Heart left ventricle (tissue), 16 donors: Measurements from ENCODE around the gene EOGT. TPM values are rescaled to one million over a fixed set of nuclear protein-coding genes. Genes with fewer than 3 reads are reported as not detected.
A peak's percentile ranks its signal among the peaks of the same experiment; 100 is the strongest.

Experiments
- ATAC-seq, 4 donors: fragments of 200-7000 bp; cut with Tn5 transposase; one replicate each; pipeline ENCODE4 v1.9.1; 2020 to 2022; ENCODE audit warnings: moderate library complexity in 4 of 4, mild to moderate bottlenecking in 3 of 4, moderate number of reproducible peaks in 1 of 4
- DNase-seq, 5 donors: peaks; one replicate each; pipeline ENCODE4 v3.0.0-alpha.2; 2020
- H3K27ac ChIP-seq, 12 donors: fragments of 200-600 bp; sonication (generic) in 4 of 12; one replicate each; pipeline versions ENCODE4 v1.5.0 to v1.8.0; 2016 to 2022; ENCODE audit warnings: mild to moderate bottlenecking in 2 of 12
- H3K27me3 ChIP-seq, 9 donors: fragments of 200-600 bp; sonication (generic) in 2 of 9; one replicate each; pipeline versions ENCODE4 v1.5.1 to v1.8.0; 2016 to 2022; ENCODE audit warnings: mild to moderate bottlenecking in 3 of 9
- H3K36me3 ChIP-seq, 9 donors: fragments of 200-600 bp; sonication (generic) in 2 of 9; one replicate each; pipeline versions ENCODE4 v1.5.0 to v1.8.0; 2018 to 2022; ENCODE audit warnings: mild to moderate bottlenecking in 2 of 9
- H3K4me1 ChIP-seq, 12 donors: fragments of 200-600 bp; sonication (generic) in 4 of 12; one replicate each; pipeline versions ENCODE4 v1.5.0 to v1.8.0; 2016 to 2022; ENCODE audit warnings: mild to moderate bottlenecking in 3 of 12
- H3K4me3 ChIP-seq, 12 donors: fragments of 200-600 bp; sonication (generic) in 4 of 12; one replicate each; pipeline versions ENCODE4 v1.5.0 to v1.8.0; 2017 to 2022; ENCODE audit warnings: mild to moderate bottlenecking in 9 of 12, moderate library complexity in 4 of 12
- H3K9me3 ChIP-seq, 12 donors: fragments of 200-600 bp; sonication (generic) in 4 of 12; one replicate each; pipeline versions ENCODE4 v1.5.0 to v1.8.0; 2016 to 2022; ENCODE audit warnings: mild to moderate bottlenecking in 1 of 12
- POLR2A ChIP-seq, 2 donors: fragments of 450-650 bp; IDR thresholded peaks; one replicate each; pipeline ENCODE4 v1.6.1; 2017; ENCODE audit warnings: antibody characterized with exemption in 2 of 2, mild to moderate bottlenecking in 2 of 2, moderate library complexity in 2 of 2
- WGBS, 4 donors: extraction: QIAGEN DNeasy Blood & Tissue Kit in 2 of 4; methylation state at CpG; one replicate each; pipeline versions ENCODE4 v1.1.5 to v1.1.7; 2013 to 2018; 5-methylcytosine and 5-hydroxymethylcytosine counted together
- intact Hi-C, 10 donors: fragments of 100-400 bp; cut with DNase I; formaldehyde crosslinking; loops; one replicate each; pipeline versions ENCODE4 v1.11.1 to v1.14.2; 2022
- polyA plus RNA-seq, 2 donors: library from polyadenylated mRNA; stranded (reverse); fragments of 200-250 nt; gene quantifications; one replicate each; pipeline ENCODE4 v1.2.3, GENCODE V29; 2013
- total RNA-seq, 9 donors: library from RNA; depleted of rRNA in 2 of 9; stranded (reverse); fragments of >200 nt in 2 of 9; fragmentation: NEBNext Ultra II Directional in 3 of 9; extraction: Animal tissue kit (Norgen Biotek cat#: 25700) in 3 of 9; gene quantifications; one replicate each; pipeline versions ENCODE4 v1.1.0 to v1.2.4, GENCODE V29; 2016 to 2023
- TF ChIP-seq, protein P1 (sequence below), 12 donors: fragments of 200-600 bp; sonication (generic) in 4 of 12; IDR thresholded peaks; one replicate each; pipeline versions ENCODE4 v1.5.0 to v1.8.0; 2018 to 2022; ENCODE audit warnings: antibody characterized with exemption in 12 of 12, mild to moderate bottlenecking in 5 of 12
- donor health status: ischemic (EF 13 %, LVEDD 7.1; RV severe dilation, severe dysfunction).
- donor health status: healthy with polysubstance abuse.
- donor health status: DM: no; HTN: yes; CAD: no.
- donor health status: DM: no; HTN: no; CAD: no.
- donor health status: ischemic (EF 25% LVEDD 6.9; RV normal size, moderate dysfunction).
- donor health status: ischemic (EF 25% LVEDD 5.7; RV mildly dilated, moderate dysfunction).
- donor health status: healthy.
- donor health status: DM: yes; HTN: yes; CAD: no.
- donor health status: ischemic (EF 35%, LVEDD 5.7; RV mildly dilated, moderate dysfunction).
- donor health status: nonischemic (EF 11% LVEDD 7.7; RV severe dilation, severe dysfunction).
- donor health status: DM: yes; HTN: yes; CAD: no.
- donor health status: PGD.
- donor health status: ischemic (EF 29% LVEDD 5.4; RV normal size, mild dysfunction).
- donor health status: nonischemic (EF 23%, LVEDD 6.1; RV moderate dilation, normal function).

The EOGT gene
- total and polyA plus RNA-seq, 11 donors: 13.4 to 53.1 (median 33.9) TPM

DNA sequence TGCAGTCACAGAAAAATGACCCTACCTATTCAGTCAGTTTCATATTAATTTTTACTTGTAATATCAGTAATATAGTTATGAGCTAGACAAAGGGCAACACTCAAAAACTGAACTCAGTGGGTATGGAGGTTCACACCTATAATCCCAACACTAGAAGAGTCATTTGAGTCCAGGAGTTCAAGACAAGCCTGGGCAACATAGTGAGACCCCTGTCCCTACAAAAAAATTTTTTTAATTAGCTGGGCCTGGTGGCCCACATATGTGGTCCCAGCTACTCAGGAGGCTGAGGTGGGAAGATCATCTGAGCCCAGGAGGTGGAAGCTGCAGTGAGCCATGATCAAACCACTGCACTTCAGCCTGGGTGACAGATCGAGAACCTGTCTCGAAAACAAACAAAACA, 35.5 kb upstream of the EOGT start:
- Histone ChIP-seq H3K4me1 (peaks cover 0 to 47% (median 32%) of the 10 kb centered on the region in 12 donors), H3K36me3 (peaks cover 0 to 63% (median 48%) of the 10 kb centered on the region in 9 donors), H3K27ac (no peak overlapping the region), H3K9me3 (no peaks in the 10 kb centered on the region), H3K27me3 (no peaks in the 10 kb centered on the region), H3K4me3 (no peak overlapping the region)
- DNase-seq: no peak
- no peak for ATAC-seq
- intact Hi-C loops: no loop called here
- WGBS, 4 donors: 98 to 100% (median 98%) methylated on average over 2 of the region's 2 CpGs
- TF ChIP-seq, protein P1, sequence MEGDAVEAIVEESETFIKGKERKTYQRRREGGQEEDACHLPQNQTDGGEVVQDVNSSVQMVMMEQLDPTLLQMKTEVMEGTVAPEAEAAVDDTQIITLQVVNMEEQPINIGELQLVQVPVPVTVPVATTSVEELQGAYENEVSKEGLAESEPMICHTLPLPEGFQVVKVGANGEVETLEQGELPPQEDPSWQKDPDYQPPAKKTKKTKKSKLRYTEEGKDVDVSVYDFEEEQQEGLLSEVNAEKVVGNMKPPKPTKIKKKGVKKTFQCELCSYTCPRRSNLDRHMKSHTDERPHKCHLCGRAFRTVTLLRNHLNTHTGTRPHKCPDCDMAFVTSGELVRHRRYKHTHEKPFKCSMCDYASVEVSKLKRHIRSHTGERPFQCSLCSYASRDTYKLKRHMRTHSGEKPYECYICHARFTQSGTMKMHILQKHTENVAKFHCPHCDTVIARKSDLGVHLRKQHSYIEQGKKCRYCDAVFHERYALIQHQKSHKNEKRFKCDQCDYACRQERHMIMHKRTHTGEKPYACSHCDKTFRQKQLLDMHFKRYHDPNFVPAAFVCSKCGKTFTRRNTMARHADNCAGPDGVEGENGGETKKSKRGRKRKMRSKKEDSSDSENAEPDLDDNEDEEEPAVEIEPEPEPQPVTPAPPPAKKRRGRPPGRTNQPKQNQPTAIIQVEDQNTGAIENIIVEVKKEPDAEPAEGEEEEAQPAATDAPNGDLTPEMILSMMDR (IDR thresholded peaks at IDR 0.05): no peak
- no peak for TF ChIP-seq POLR2A (IDR thresholded peaks at IDR 0.05)

DNA sequence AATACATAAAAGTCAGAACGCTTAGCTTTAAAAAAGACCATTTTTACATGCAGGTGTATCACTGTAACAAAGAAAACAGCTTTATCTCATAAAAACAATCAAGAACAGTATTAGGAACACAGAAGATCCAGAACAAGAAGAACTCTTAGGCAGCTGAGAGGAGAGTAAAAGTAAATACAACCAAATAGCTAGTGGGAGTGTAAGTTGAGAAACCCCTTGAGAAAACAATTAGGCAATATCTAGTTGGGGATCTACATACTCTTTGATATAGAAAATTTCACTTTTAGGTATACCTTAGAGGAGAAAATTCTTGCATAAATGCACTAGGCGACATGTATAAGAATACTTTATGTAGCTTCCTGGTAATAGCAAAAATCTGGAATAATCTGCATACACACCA, 31.1 kb upstream of the EOGT start:
- ATAC-seq: no peak

DNA sequence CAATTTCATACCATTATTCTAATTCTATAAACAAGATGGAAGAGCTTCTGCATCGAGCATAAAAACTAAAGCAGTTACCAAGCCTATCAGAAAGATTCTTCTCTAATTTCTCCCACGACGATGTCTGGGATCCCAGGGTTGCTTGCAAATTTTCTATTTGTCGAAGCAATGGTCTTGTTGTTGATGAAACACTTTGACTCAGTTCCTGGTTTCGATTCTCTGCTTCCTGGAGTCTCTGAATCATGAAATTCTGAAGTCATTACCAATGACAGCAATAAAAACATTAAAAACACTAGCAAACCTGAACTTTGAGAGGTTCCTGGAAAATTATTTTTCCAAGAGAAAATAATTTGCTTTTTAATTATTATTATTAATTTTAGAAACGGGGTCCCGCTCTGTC, 20.0 kb upstream of the EOGT start:
- no peak for TF ChIP-seq POLR2A (IDR thresholded peaks at IDR 0.05)
- TF ChIP-seq, protein P1 (IDR thresholded peaks at IDR 0.05): no peak
- DNase-seq (no peak), ATAC-seq (no peak)
- peaks cover 0 to 100% (median 100%) of the 10 kb centered on the region in 9 donors for H3K36me3 ChIP-seq
- WGBS, 4 donors: 84 to 94% (median 91%) methylated on average over 7 of the region's 7 CpGs
- H3K9me3 ChIP-seq: no peaks in the 10 kb centered on the region
- H3K4me1 ChIP-seq: peaks cover 0 to 12% (median 0%) of the 10 kb centered on the region in 12 donors
- H3K27ac ChIP-seq: peak overlapping the region in 1 of 12 donors; percentile 62
- no peak overlapping the region for H3K4me3 ChIP-seq
- no peaks in the 10 kb centered on the region for H3K27me3 ChIP-seq
- intact Hi-C loops: no loop called here

More for the DNA sequence above, 31.1 kb upstream of the EOGT start:
- Histone ChIP-seq H3K4me3 (no peak overlapping the region), H3K27ac (no peak overlapping the region), H3K4me1 (peaks cover 0 to 26% (median 14%) of the 10 kb centered on the region in 12 donors), H3K27me3 (no peaks in the 10 kb centered on the region), H3K36me3 (peaks cover 0 to 98% (median 91%) of the 10 kb centered on the region in 9 donors), H3K9me3 (no peaks in the 10 kb centered on the region)
- intact Hi-C loops: no loop called here
- no peak for DNase-seq
- TF ChIP-seq, protein P1 (IDR thresholded peaks at IDR 0.05): no peak
- TF ChIP-seq POLR2A (IDR thresholded peaks at IDR 0.05): no peak
- 90 to 97% (median 92%) methylated on average over 2 of the region's 2 CpGs for WGBS, 4 donors

DNA sequence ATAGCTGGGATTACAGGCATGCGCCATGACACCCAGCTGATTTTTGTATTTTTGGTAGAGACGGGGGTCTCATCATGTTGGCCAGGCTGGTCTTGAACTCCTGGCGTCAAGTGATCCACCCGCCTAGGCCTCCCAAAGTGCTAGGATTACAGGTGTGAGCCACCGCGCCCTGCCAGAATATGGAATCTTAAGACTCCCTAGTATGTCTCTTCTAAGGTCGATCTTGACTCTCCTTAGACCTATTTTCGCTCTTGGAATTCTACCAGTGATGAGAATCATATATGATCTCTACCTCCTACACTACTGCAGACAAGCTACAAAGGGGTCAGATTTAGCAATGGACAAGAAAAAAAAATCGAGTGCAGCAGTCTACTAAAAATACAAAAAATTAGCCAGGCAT, 19.3 kb upstream of the EOGT start:
- ATAC-seq: no peak
- Histone ChIP-seq H3K27me3 (no peaks in the 10 kb centered on the region), H3K27ac (peak overlapping the region in 1 of 12 donors; percentile 62), H3K4me1 (peaks cover 0 to 12% (median 0%) of the 10 kb centered on the region in 12 donors), H3K9me3 (no peaks in the 10 kb centered on the region), H3K4me3 (no peak overlapping the region), H3K36me3 (peaks cover 0 to 100% (median 100%) of the 10 kb centered on the region in 9 donors)
- intact Hi-C loops: no loop called here
- no peak for DNase-seq
- WGBS, 4 donors: 95 to 98% (median 97%) methylated on average over 9 of the region's 9 CpGs
- TF ChIP-seq POLR2A (IDR thresholded peaks at IDR 0.05): no peak
- TF ChIP-seq, protein P1 (IDR thresholded peaks at IDR 0.05): no peak
